ENCODE data around the gene CD248. TPM values are rescaled to one million over a fixed set of nuclear protein-coding genes. Genes with fewer than 3 reads are reported as not detected.

The CD248 gene
- total and polyA plus RNA-seq, 3 donors from 2014 or later: 3.9 to 35.5 (median 6.4) TPM

GRCh38 chr11:66275396-66275795 is 41.4 kb downstream of the CD248 start:
- DNase-seq: no peak

GRCh38 chr11:66274219-66274618 is 42.6 kb downstream of the CD248 start:
- intact Hi-C loops (cut with DNase I; ENCODE audit: low total_unique reads): no loop called here
- H3K27me3 ChIP-seq: no peaks in the 10 kb centered on the region
- H3K36me3 ChIP-seq (ENCODE audit: low read depth, missing control alignments): no peaks in the 10 kb centered on the region
- H3K9me3 ChIP-seq: no peaks in the 10 kb centered on the region
- H3K4me3 ChIP-seq: no peak overlapping the region
- 79 to 83% methylated on average over 1 of the region's 1 CpG for whole genome bisulfite sequencing, 2 donors
- TF ChIP-seq CTCF (IDR thresholded peaks at IDR 0.05) (no peak), POLR2A (IDR thresholded peaks at IDR 0.05) (no peak)
- H3K4me1 ChIP-seq: peaks cover 5% of the 10 kb centered on the region
- no peak overlapping the region for H3K27ac ChIP-seq
- DNase-seq: no peak

More at GRCh38 chr11:66275396-66275795, 41.4 kb downstream of the CD248 start:
- intact Hi-C loops (cut with DNase I; ENCODE audit: low total_unique reads): no loop called here
- 81 to 91% methylated on average over 4 to 8 of the region's 8 CpGs for WGBS, 2 donors
- Histone ChIP-seq H3K36me3 (ENCODE audit: low read depth, missing control alignments) (no peaks in the 10 kb centered on the region), H3K9me3 (no peaks in the 10 kb centered on the region), H3K27me3 (no peaks in the 10 kb centered on the region), H3K4me1 (no peaks in the 10 kb centered on the region), H3K4me3 (no peak overlapping the region), H3K27ac (no peak overlapping the region)
- TF ChIP-seq POLR2A (IDR thresholded peaks at IDR 0.05): no peak
- TF ChIP-seq CTCF (IDR thresholded peaks at IDR 0.05): no peak

- intact Hi-C loops (cut with DNase I; ENCODE audit: low total_unique reads): no loop called here
- H3K27me3 ChIP-seq: no peaks in the 10 kb centered on the region
- no peaks in the 10 kb centered on the region for H3K36me3 ChIP-seq (ENCODE audit: low read depth, missing control alignments)
- TF ChIP-seq CTCF (IDR thresholded peaks at IDR 0.05) (no peak), POLR2A (IDR thresholded peaks at IDR 0.05) (no peak)
- H3K4me1 ChIP-seq: peaks cover 5% of the 10 kb centered on the region
- H3K9me3 ChIP-seq: no peaks in the 10 kb centered on the region
- no peak overlapping the region for H3K27ac ChIP-seq
- DNase-seq: no peak
- no peak overlapping the region for H3K4me3 ChIP-seq
- 86 to 97% methylated on average over 2 of the region's 2 CpGs for WGBS, 2 donors
Observed at GRCh38 chr11:66272596-66272995, 44.2 kb downstream of the CD248 start.

GRCh38 chr11:66271816-66272215 is 45.0 kb downstream of the CD248 start:
- H3K27ac ChIP-seq: no peak overlapping the region
- intact Hi-C loops (cut with DNase I; ENCODE audit: low total_unique reads): no loop called here
- H3K4me1 ChIP-seq: peaks cover 9% of the 10 kb centered on the region
- DNase-seq: no peak
- H3K36me3 ChIP-seq (ENCODE audit: low read depth, missing control alignments): no peaks in the 10 kb centered on the region
- H3K27me3 ChIP-seq: no peaks in the 10 kb centered on the region
- 86 to 100% methylated on average over 5 to 7 of the region's 7 CpGs for WGBS, 2 donors
- H3K4me3 ChIP-seq: no peak overlapping the region
- no peaks in the 10 kb centered on the region for H3K9me3 ChIP-seq
- TF ChIP-seq POLR2A (IDR thresholded peaks at IDR 0.05) (no peak), CTCF (IDR thresholded peaks at IDR 0.05) (no peak)

Data from testis (tissue), 3 donors.